ENCODE data around the gene CCNQ. TPM values are rescaled to one million over a fixed set of nuclear protein-coding genes. Genes with fewer than 3 reads are reported as not detected.

CCNQ gene
- polyA plus RNA-seq, 1 of the 3 experiments (the other 2 are of a cell fraction), result 45.3 TPM

- Histone ChIP-seq H3K9me3 (no peaks in the 10 kb centered on the region), H3F3A (replicated peaks; ENCODE audit: insufficient read depth) (no peaks in the 10 kb centered on the region), H3K4me1 (ENCODE audit: control insufficient read depth in 1 of 2, insufficient read depth in 2 of 2, low read depth in 1 of 2, low read length in 1 of 2) (peaks cover 0 to 10% of the 10 kb centered on the region in 2 experiments; a peak in 1 of 4 replicates), H3K27ac (ENCODE audit: low read depth in 2 of 2, low read length in 1 of 2) (peak overlapping the region in 1 of 2 experiments; percentile 64; a peak in 2 of 4 replicates), H3K27me3 (ENCODE audit: insufficient read depth) (peaks cover 57% of the 10 kb centered on the region), H3K4me2 (peak overlapping the region; percentile 67), H3K9me2 (no peaks in the 10 kb centered on the region), H2AFZ (ENCODE audit: low read depth) (peak overlapping the region; percentile 63; the same call in 1 of the 2 replicates), H3K36me3 (replicated peaks in 1 of 2; ENCODE audit: control insufficient read depth in 1 of 2, insufficient read depth in 2 of 2, low read length in 1 of 2) (no peaks in the 10 kb centered on the region), H3K79me2 (ENCODE audit: insufficient read depth) (no peaks in the 10 kb centered on the region), H3K4me3 (ENCODE audit: low read depth in 2 of 2, low read length in 1 of 2) (peak overlapping the region; percentile 35 to 37; a peak in 2 of 4 replicates), H3K9ac (peak overlapping the region; percentile 25; the same call in 1 of the 2 replicates), H4K20me1 (ENCODE audit: insufficient read depth) (no peaks in the 10 kb centered on the region)
- TF ChIP-seq RAD21 (IDR thresholded peaks at IDR 0.05; ENCODE audit: low read length) (peak; percentile 73), CTCF (IDR thresholded peaks at IDR 0.05) (peak; percentile 79), RFX5 (IDR thresholded peaks at IDR 0.05; ENCODE audit: low read length) (no peak), FOXJ3 (CRISPR knock-in tag; IDR thresholded peaks at IDR 0.05) (no peak), TCF12 (IDR thresholded peaks at IDR 0.05) (no peak), MAX (IDR thresholded peaks at IDR 0.05; ENCODE audit: low read depth) (peak; percentile 81), EZH2phosphoT487 (IDR thresholded peaks at IDR 0.05; ENCODE audit: borderline replicate concordance, low read depth) (no peak), USF1 (IDR thresholded peaks at IDR 0.05; ENCODE audit: borderline replicate concordance, low read depth) (no peak), REST (IDR thresholded peaks at IDR 0.05; ENCODE audit: low read depth, low read length) (no peak), SIN3A (IDR thresholded peaks at IDR 0.05; ENCODE audit: borderline replicate concordance, low read depth, low read length) (peak; percentile 48; the same call in 1 of the 2 replicates), GABPA (IDR thresholded peaks at IDR 0.05; ENCODE audit: low read depth) (no peak), RCOR1 (IDR thresholded peaks at IDR 0.05; ENCODE audit: low read length) (no peak), POLR2AphosphoS5 (IDR thresholded peaks at IDR 0.05; ENCODE audit: low read depth, low read length) (no peak), SMC3 (IDR thresholded peaks at IDR 0.05; ENCODE audit: low read depth, low read length) (peak; percentile 63), ZBTB33 (IDR thresholded peaks at IDR 0.05; ENCODE audit: borderline replicate concordance, low read depth) (no peak), YY1 (IDR thresholded peaks at IDR 0.05; ENCODE audit: low read depth) (no peak), TEAD4 (IDR thresholded peaks at IDR 0.05; ENCODE audit: borderline replicate concordance, insufficient read depth) (no peak), MEF2A (IDR thresholded peaks at IDR 0.05; ENCODE audit: borderline replicate concordance, low read depth) (no peak), NRF1 (IDR thresholded peaks at IDR 0.05; ENCODE audit: low read depth, low read length) (peak; percentile 57), TAF1 (IDR thresholded peaks at IDR 0.05; ENCODE audit: borderline replicate concordance, low read depth, low read length) (no peak), ELF1 (IDR thresholded peaks at IDR 0.05) (no peak), MXI1 (IDR thresholded peaks at IDR 0.05; ENCODE audit: low read depth, low read length) (peak; percentile 56; the same call in 1 of the 2 replicates)
- peak; percentile 88 for DNase-seq
- ChIA-PET POLR2A (interaction anchor here (0.6 to 1.2 kb wide), 2 partner anchors 12 to 362 kb away, joined by 3 read pairs; no protein-coding TSS in a partner anchor), CTCF (interaction anchor here (0.5 to 13.0 kb wide), 36 partner anchors 8 to 656 kb away, joined by 3 to 128 read pairs (median 6); partner anchors contain the start of genes CCNQ, DUSP9, HAUS7 and SLC6A8)
- 17% methylated on average over 22 of the region's 63 CpGs for WGBS (ENCODE audit: low lambda C conversion rate)
Observed at GRCh38 chrX:153609917-153610835, 11.2 kb upstream of the CCNQ start.
